ENCODE results near the gene CACNA2D1.

CACNA2D1 gene

DNA sequence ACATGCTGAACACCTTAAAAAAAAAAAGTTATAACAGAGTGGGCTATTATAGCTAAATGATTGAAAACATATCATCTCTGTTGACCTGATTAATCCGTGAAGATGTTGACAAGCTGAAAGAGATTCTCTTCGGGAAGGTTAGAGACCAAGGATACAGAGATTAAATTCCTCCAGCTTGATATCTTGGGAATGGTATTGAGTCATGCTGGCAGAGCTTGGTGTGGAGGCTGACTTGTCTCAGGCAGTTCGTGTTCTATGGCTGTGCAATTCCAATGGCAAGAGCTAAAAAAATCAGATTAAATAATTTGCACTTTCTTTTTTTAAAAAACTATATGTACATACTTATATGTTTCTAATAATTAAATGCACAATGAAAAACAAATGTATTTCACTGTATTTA is 24.9 kb upstream of the CACNA2D1 start:
- TF ChIP-seq CTCF (conservative IDR thresholded peaks at IDR 0.05; ENCODE audit: low read depth): no peak
- POLR2A ChIA-PET (ENCODE audit: low non-redundant PET): interaction anchor here (0.5 kb wide), 1 partner anchor 50 kb away, joined by 3 read pairs; no protein-coding TSS in a partner anchor
- CTCF ChIA-PET: interaction anchor here (0.6 kb wide), 1 partner anchor 35 kb away, joined by 4 read pairs; no protein-coding TSS in a partner anchor
- no peak for DNase-seq (ENCODE audit: low spot score)
- H3K27ac ChIP-seq: no peak overlapping the region

DNA sequence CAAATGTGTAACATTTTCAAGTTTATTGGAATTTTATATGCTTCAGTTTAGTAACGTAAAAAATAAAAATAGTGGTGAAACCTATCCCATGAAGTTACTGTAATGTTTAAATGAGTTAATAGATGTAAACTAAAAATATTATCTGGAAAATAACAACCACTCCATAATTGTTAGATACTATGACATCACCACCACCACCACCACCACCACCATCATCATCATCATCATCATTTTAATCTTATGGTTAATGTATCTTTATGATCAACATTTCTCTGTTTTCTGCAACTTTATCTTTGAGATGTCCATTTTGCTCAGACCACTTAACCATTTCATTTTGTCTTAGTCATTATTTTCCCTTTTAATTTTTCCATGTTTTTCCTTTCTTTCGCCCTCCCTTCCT is 23.4 kb upstream of the CACNA2D1 start:
- no peak overlapping the region for H3K27ac ChIP-seq
- CTCF ChIA-PET: no interaction called here
- no peak for DNase-seq (ENCODE audit: low spot score)
- POLR2A ChIA-PET (ENCODE audit: low non-redundant PET): no interaction called here
- no peak for TF ChIP-seq CTCF (conservative IDR thresholded peaks at IDR 0.05; ENCODE audit: low read depth)

DNA sequence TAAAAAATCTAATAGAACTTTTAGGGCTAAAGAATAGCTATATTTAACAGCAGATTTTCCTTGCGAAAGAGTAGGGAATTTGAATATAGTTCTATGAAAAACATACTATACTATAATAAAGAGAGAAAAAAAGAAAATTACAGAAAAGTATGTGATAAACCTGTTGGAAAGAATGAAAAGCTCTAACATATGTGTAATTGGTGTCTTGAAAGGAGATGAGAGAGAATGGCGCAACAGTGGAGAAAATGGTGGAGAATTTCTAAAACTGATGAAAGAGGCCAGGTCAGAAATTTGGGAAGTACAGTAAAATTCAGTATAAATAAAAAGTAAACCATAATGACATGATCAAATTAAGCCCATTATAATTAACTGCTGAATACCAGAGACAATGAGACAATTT is 20.8 kb upstream of the CACNA2D1 start:
- no peak overlapping the region for H3K27ac ChIP-seq
- no peak for TF ChIP-seq CTCF (conservative IDR thresholded peaks at IDR 0.05; ENCODE audit: low read depth)
- no peak for DNase-seq (ENCODE audit: low spot score)
- ChIA-PET CTCF (interaction anchor here (0.9 kb wide), 1 partner anchor 17 kb away, joined by 3 read pairs; no protein-coding TSS in a partner anchor), POLR2A (ENCODE audit: low non-redundant PET) (no interaction called here)

- H3K27ac ChIP-seq: no peak overlapping the region
- ChIA-PET POLR2A (ENCODE audit: low non-redundant PET) (no interaction called here), CTCF (interaction anchor here (0.6 kb wide), 1 partner anchor 26 kb away, joined by 4 read pairs; no protein-coding TSS in a partner anchor)
- TF ChIP-seq CTCF (conservative IDR thresholded peaks at IDR 0.05; ENCODE audit: low read depth): no peak
- no peak for DNase-seq (ENCODE audit: low spot score)
These were observed 11.7 kb upstream of the CACNA2D1 start for GRCh38 chr7:82455295-82455694.

- no peak overlapping the region for H3K27ac ChIP-seq
- no peak for DNase-seq (ENCODE audit: low spot score)
- ChIA-PET CTCF (no interaction called here), POLR2A (ENCODE audit: low non-redundant PET) (no interaction called here)
- TF ChIP-seq CTCF (conservative IDR thresholded peaks at IDR 0.05; ENCODE audit: low read depth): no peak
These were observed 7.2 kb upstream of the CACNA2D1 start for GRCh38 chr7:82450759-82451158.

- H3K27ac ChIP-seq: no peak overlapping the region
- POLR2A ChIA-PET (ENCODE audit: low non-redundant PET): no interaction called here
- TF ChIP-seq CTCF (conservative IDR thresholded peaks at IDR 0.05; ENCODE audit: low read depth): no peak
- DNase-seq (ENCODE audit: low spot score): no peak
- CTCF ChIA-PET: no interaction called here
These were observed 6.3 kb upstream of the CACNA2D1 start for GRCh38 chr7:82449910-82450309.

DNA sequence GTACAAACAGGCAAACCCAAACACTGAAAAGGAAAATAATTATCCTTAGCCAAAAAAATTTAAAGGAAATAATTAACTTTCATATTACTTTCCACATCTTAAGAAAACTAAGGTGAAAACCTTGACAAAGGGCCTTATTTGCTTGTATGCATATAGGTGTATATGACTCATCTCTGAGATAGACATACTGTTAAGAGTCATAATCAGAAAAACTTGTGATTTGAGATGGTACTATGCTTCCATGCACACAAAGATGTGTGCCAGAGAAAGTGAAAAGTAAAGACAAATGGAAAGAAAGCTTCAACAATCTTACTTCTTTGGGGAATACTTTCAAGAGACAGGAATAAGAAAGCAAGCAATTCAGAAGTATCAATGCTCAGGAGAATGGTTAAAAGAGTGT is 3.3 kb upstream of the CACNA2D1 start:
- ChIA-PET CTCF (interaction anchor here (0.8 kb wide), 1 partner anchor 127 kb away, joined by 4 read pairs; no protein-coding TSS in a partner anchor), POLR2A (ENCODE audit: low non-redundant PET) (no interaction called here)
- no peak for TF ChIP-seq CTCF (conservative IDR thresholded peaks at IDR 0.05; ENCODE audit: low read depth)
- DNase-seq (ENCODE audit: low spot score): no peak
- H3K27ac ChIP-seq: no peak overlapping the region
